HepG2 (cell line): ENCODE data around the gene PLCB2. TPM values are rescaled to one million over a fixed set of nuclear protein-coding genes. Genes with fewer than 3 reads are reported as not detected.

Experiments used
- ATAC-seq: fragments of 200-7000 bp; cut with Tn5 transposase; 3 replicates; pipeline ENCODE4 v1.9.1; 2020; ENCODE audit warnings: mild to moderate bottlenecking, moderate library complexity
- BruUV-seq: library from RNA; stranded (reverse); fragments of 400-500 nt; replicated peaks from 2 replicates; lab custom pipeline; 2021; lab: Mats Ljungman, UMichigan
- CTCF ChIA-PET: fragments of 300-600 bp; formaldehyde crosslinking; extraction: SDS; loops from one replicate; lab custom pipeline; 2021; ENCODE audit warnings: low total read pairs, inconsistent platforms, low intra/inter-chr PET ratio; lab: Yijun Ruan, JAX
- POLR2A ChIA-PET: fragments of 350-600 bp; sonication (Branson Sonifier 250); formaldehyde crosslinking; loops from one replicate; lab custom pipeline; 2020; ENCODE audit warnings: antibody characterized with exemption, inconsistent platforms; lab: Yijun Ruan, JAX
- DNase-seq: peaks from one replicate; pipeline ENCODE4 v3.0.0-alpha.2; 2015; ENCODE audit warnings: low spot score
- FAIRE-seq: peaks from 3 replicates; lab custom pipeline; 2011; peaks lifted over from hg19 to GRCh38; lab: Jason Lieb, UNC
- H2AFZ ChIP-seq: one replicate; pipeline ENCODE4 v1.6.1; 2011; ENCODE audit warnings: low read length, inconsistent platforms
- H3K27ac ChIP-seq: fragments of 300-600 bp; 3 replicates; pipeline ENCODE4 v1.8.0; 2011; ENCODE audit warnings: mixed run types, mild to moderate bottlenecking, mixed read lengths, low read length, inconsistent platforms; ENCODE audit not compliant: insufficient read depth; ENCODE audit errors: extremely low read length
- H3K27me3 ChIP-seq, 2 experiments: fragments of 200-600 bp in 1 of 2; 2 replicates in 1 of 2; 3 replicates in 1 of 2; pipeline versions ENCODE4 v1.6.0 to v1.8.0; 2011; ENCODE audit warnings: low read length in 2 of 2, mild to moderate bottlenecking in 2 of 2, moderate library complexity in 2 of 2, inconsistent platforms in 1 of 2; ENCODE audit not compliant: insufficient read depth in 2 of 2, control insufficient read depth in 1 of 2
- H3K36me3 ChIP-seq, 2 experiments: fragments of 200-600 bp in 1 of 2; replicated peaks in 1 of 2; 2 replicates in 1 of 2; 3 replicates in 1 of 2; pipeline versions ENCODE4 v1.5.1 to v1.8.0; 2011; ENCODE audit warnings: low read length in 2 of 2, inconsistent platforms in 1 of 2; ENCODE audit not compliant: insufficient read depth in 2 of 2, control insufficient read depth in 1 of 2
- H3K4me1 ChIP-seq: 2 replicates; pipeline ENCODE4 v1.5.1; 2012; ENCODE audit warnings: low read length, inconsistent platforms; ENCODE audit not compliant: insufficient read depth
- H3K4me2 ChIP-seq: 2 replicates; pipeline ENCODE4 v1.6.0; 2011; ENCODE audit warnings: low read depth, low read length, inconsistent platforms
- H3K4me3 ChIP-seq, 3 experiments: fragments of 200-600 bp in 1 of 3; sonication (generic), shearing (Covaris generic) in 1 of 3; replicated peaks in 1 of 3; 2 replicates each; pipeline ENCODE4 v1.5.1; 2011 to 2016; ENCODE audit warnings: low read length in 3 of 3, inconsistent platforms in 2 of 3, low read depth in 2 of 3, mild to moderate bottlenecking in 2 of 3, control low read depth in 1 of 3, mixed read lengths in 1 of 3; ENCODE audit not compliant: insufficient read depth in 1 of 3
- H3K79me2 ChIP-seq: one replicate; pipeline ENCODE4 v1.6.1; 2011; ENCODE audit warnings: low read length, inconsistent platforms; ENCODE audit not compliant: insufficient read depth
- H3K9ac ChIP-seq: 2 replicates; pipeline ENCODE4 v1.6.0; 2011; ENCODE audit warnings: mild to moderate bottlenecking, low read depth, low read length, inconsistent platforms; ENCODE audit not compliant: insufficient read depth
- H3K9me3 ChIP-seq: 2 replicates; pipeline ENCODE4 v1.5.1; 2012; ENCODE audit warnings: mild to moderate bottlenecking, low read length
- H4K20me1 ChIP-seq: 2 replicates; pipeline ENCODE4 v1.6.0; 2011; ENCODE audit warnings: inconsistent platforms, mild to moderate bottlenecking, low read length, moderate library complexity; ENCODE audit not compliant: insufficient read depth
- BRCA1 ChIP-seq: sonication (generic); formaldehyde crosslinking; IDR thresholded peaks from 2 replicates; pipeline ENCODE4 v1.4.0; 2020; ENCODE audit warnings: missing genetic modification reagents
- CAMTA2 ChIP-seq: sonication (generic); formaldehyde crosslinking; IDR thresholded peaks from 2 replicates; pipeline ENCODE4 v1.4.0; 2020; ENCODE audit warnings: mild to moderate bottlenecking, missing genetic modification reagents, borderline replicate concordance
- CREM ChIP-seq, 2 experiments: sonication (generic) in 1 of 2; formaldehyde crosslinking in 1 of 2; IDR thresholded peaks; 2 replicates each; pipeline versions ENCODE4 v1.4.0 to v1.6.1; 2016 to 2020; ENCODE audit warnings: antibody characterized with exemption in 1 of 2, mild to moderate bottlenecking in 1 of 2, missing genetic modification reagents in 1 of 2
- FOXO1 ChIP-seq: sonication (generic); formaldehyde crosslinking; IDR thresholded peaks from 2 replicates; pipeline ENCODE4 v1.4.0; 2020; ENCODE audit warnings: missing genetic modification reagents
- GATA4 ChIP-seq: sonication (generic); IDR thresholded peaks from 2 replicates; pipeline ENCODE4 v1.6.1; 2016; ENCODE audit warnings: antibody characterized with exemption, low read depth, borderline replicate concordance
- KDM1A ChIP-seq: IDR thresholded peaks from 2 replicates; pipeline ENCODE4 v1.6.1; 2016; ENCODE audit warnings: missing compliant biosample characterization
- KLF15 ChIP-seq: sonication (generic); formaldehyde crosslinking; IDR thresholded peaks from 2 replicates; pipeline ENCODE4 v1.8.1; 2023; ENCODE audit warnings: borderline replicate concordance, mild to moderate bottlenecking, inconsistent platforms, missing genetic modification reagents, mixed read lengths
- NFRKB ChIP-seq: fragments of 450-650 bp; IDR thresholded peaks from 2 replicates; pipeline ENCODE4 v1.6.1; 2017
- NR1H2 ChIP-seq: sonication (generic); formaldehyde crosslinking; IDR thresholded peaks from 2 replicates; pipeline ENCODE4 v1.8.1; 2022; ENCODE audit warnings: low read depth, missing genetic modification reagents, borderline replicate concordance
- SRSF1 ChIP-seq: fragments of 200-400 bp; formaldehyde crosslinking; optimal IDR thresholded peaks from 2 replicates; pipeline ENCODE3; 2017; ENCODE audit warnings: mild to moderate bottlenecking, low read depth, low read length, moderate library complexity
- TMF1 ChIP-seq: sonication (generic); formaldehyde crosslinking; IDR thresholded peaks from 2 replicates; pipeline ENCODE4 v1.8.1; 2022; ENCODE audit warnings: low read depth, missing genetic modification reagents
- ZBTB20 ChIP-seq: sonication (generic); formaldehyde crosslinking; IDR thresholded peaks from 2 replicates; pipeline ENCODE4 v1.8.1; 2023; ENCODE audit warnings: missing genetic modification reagents, low read depth, mild to moderate bottlenecking, borderline replicate concordance
- ZC3H4 ChIP-seq: sonication (generic); formaldehyde crosslinking; IDR thresholded peaks from 2 replicates; pipeline ENCODE4 v1.4.0; 2020; ENCODE audit warnings: missing genetic modification reagents, borderline replicate concordance
- ZFP82 ChIP-seq: sonication (generic); formaldehyde crosslinking; IDR thresholded peaks from 2 replicates; pipeline ENCODE4 v1.5.1; 2020; ENCODE audit warnings: mild to moderate bottlenecking, missing genetic modification reagents, borderline replicate concordance
- ZNF292 ChIP-seq: sonication (generic); formaldehyde crosslinking; IDR thresholded peaks from 2 replicates; pipeline ENCODE4 v1.8.1; 2022; ENCODE audit warnings: mild to moderate bottlenecking, low read depth, missing genetic modification reagents, borderline replicate concordance
- WGBS: methylation state at CpG from one replicate; pipeline ENCODE4 v1.1.6; 2017; ENCODE audit warnings: low lambda C conversion rate; 5-methylcytosine and 5-hydroxymethylcytosine counted together
- in situ Hi-C: cut with HindIII; loops from 2 replicates; pipeline ENCODE4 v1.10.0; 2017; ENCODE audit warnings: low pct_unique_long_range_greater_than_20kb; ENCODE audit not compliant: extremely low pct_ligation_motif_present
- intact Hi-C: fragments of 100-400 bp; cut with micrococcal nuclease; formaldehyde crosslinking; loops from one replicate; pipeline ENCODE4 v1.10.0; 2022; ENCODE audit not compliant: unreplicated experiment
- polyA plus RNA-seq, 8 experiments: library from polyadenylated mRNA; depleted of rRNA in 3 of 8; stranded (reverse) in 7 of 8; unstranded in 1 of 8; fragments of >200 nt; fragmentation: Illumina TruSeq in 4 of 8; extraction: Trizol in 4 of 8; gene quantifications; 2 replicates each; pipeline versions ENCODE4 v1.2.1 to v1.2.3, GENCODE V29; 2011 to 2016; ENCODE audit warnings: low read depth in 4 of 8, missing spikeins in 1 of 8, mixed read lengths in 1 of 8; ENCODE audit not compliant: insufficient read depth in 1 of 8
- total RNA-seq, 5 experiments: library from RNA; depleted of rRNA; stranded (reverse); fragments of >200 nt; fragmentation: Illumina TruSeq; extraction: Trizol; gene quantifications; 2 replicates each; pipeline ENCODE4 v1.2.3, GENCODE V29; 2016; ENCODE audit warnings: low read depth in 1 of 5
- TF ChIP-seq, protein P1 (sequence below): IDR thresholded peaks from 2 replicates; pipeline ENCODE4 v1.6.1; 2016; ENCODE audit warnings: mild to moderate bottlenecking
- TF ChIP-seq, protein P2 (sequence below): sonication (generic); formaldehyde crosslinking; IDR thresholded peaks from 2 replicates; pipeline ENCODE4 v1.4.0; 2020; ENCODE audit warnings: missing genetic modification reagents
- TF ChIP-seq, protein P3 (sequence below): sonication (generic); formaldehyde crosslinking; IDR thresholded peaks from 2 replicates; pipeline ENCODE4 v1.4.0; 2020; ENCODE audit warnings: mild to moderate bottlenecking, missing genetic modification reagents
- TF ChIP-seq, protein P4 (sequence below): sonication (generic); formaldehyde crosslinking; IDR thresholded peaks from 2 replicates; pipeline ENCODE4 v1.8.0; 2023; ENCODE audit warnings: mild to moderate bottlenecking, missing genetic modification reagents

The PLCB2 gene
- total and polyA plus RNA-seq, 2 of the 13 experiments (the other 11 are each of a cell fraction or from before 2014, with no cell fraction given), result 0.11 TPM; not detected in 1

DNA sequence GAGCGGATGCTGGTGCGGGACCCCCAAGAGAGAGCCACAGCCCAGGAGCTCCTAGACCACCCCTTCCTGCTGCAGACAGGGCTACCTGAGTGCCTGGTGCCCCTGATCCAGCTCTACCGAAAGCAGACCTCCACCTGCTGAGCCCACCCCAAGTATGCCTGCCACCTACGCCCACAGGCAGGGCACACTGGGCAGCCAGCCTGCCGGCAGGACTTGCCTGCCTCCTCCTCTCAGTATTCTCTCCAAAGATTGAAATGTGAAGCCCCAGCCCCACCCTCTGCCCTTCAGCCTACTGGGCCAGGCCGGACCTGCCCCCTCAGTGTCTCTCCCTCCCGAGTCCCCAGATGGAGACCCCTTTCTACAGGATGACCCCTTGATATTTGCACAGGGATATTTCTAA is 31.8 kb downstream of the PLCB2 start:
- in situ Hi-C loops, result loop anchor here (5.0 kb wide), 1 partner anchor 36 kb away; no protein-coding TSS in a partner anchor
- WGBS, result 65% methylated on average over 5 of the region's 7 CpGs
- H3K27ac ChIP-seq, result no peak overlapping the region
- H3K36me3 ChIP-seq, result no peaks in the 10 kb centered on the region
- H2AFZ ChIP-seq, result no peak overlapping the region
- no peak overlapping the region for H3K4me2 ChIP-seq
- no peak for DNase-seq
- peaks cover 1 to 43% of the 10 kb centered on the region in 2 experiments; a peak in 4 of 5 replicates for H3K27me3 ChIP-seq
- ChIA-PET CTCF (interaction anchor here (2.7 to 6.3 kb wide), 2 partner anchors 58 to 230 kb away, joined by 19 to 266 read pairs; no protein-coding TSS in a partner anchor), POLR2A (no interaction called here)
- TF ChIP-seq BRCA1 (CRISPR knock-in tag) (no peak), SRSF1 (no peak), NFRKB (no peak), ZC3H4 (CRISPR knock-in tag) (no peak), ZBTB20 (CRISPR knock-in tag) (no peak), ZNF292 (CRISPR knock-in tag) (no peak), FOXO1 (CRISPR knock-in tag) (no peak), TMF1 (no peak), KLF15 (CRISPR knock-in tag) (no peak), CREM (IDR thresholded peaks at IDR 0.05) (no peak), CREM (CRISPR knock-in tag; IDR thresholded peaks at IDR 0.05) (no peak), ZFP82 (CRISPR knock-in tag) (no peak), NR1H2 (CRISPR knock-in tag) (no peak), GATA4 (no peak), KDM1A (CRISPR knock-in tag) (no peak), CAMTA2 (CRISPR knock-in tag) (no peak)
- TF ChIP-seq, protein P1, sequence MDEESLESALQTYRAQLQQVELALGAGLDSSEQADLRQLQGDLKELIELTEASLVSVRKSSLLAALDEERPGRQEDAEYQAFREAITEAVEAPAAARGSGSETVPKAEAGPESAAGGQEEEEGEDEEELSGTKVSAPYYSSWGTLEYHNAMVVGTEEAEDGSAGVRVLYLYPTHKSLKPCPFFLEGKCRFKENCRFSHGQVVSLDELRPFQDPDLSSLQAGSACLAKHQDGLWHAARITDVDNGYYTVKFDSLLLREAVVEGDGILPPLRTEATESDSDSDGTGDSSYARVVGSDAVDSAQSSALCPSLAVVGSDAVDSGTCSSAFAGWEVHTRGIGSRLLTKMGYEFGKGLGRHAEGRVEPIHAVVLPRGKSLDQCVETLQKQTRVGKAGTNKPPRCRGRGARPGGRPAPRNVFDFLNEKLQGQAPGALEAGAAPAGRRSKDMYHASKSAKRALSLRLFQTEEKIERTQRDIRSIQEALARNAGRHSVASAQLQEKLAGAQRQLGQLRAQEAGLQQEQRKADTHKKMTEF (CRISPR knock-in tag), result no peak
- TF ChIP-seq, protein P2, sequence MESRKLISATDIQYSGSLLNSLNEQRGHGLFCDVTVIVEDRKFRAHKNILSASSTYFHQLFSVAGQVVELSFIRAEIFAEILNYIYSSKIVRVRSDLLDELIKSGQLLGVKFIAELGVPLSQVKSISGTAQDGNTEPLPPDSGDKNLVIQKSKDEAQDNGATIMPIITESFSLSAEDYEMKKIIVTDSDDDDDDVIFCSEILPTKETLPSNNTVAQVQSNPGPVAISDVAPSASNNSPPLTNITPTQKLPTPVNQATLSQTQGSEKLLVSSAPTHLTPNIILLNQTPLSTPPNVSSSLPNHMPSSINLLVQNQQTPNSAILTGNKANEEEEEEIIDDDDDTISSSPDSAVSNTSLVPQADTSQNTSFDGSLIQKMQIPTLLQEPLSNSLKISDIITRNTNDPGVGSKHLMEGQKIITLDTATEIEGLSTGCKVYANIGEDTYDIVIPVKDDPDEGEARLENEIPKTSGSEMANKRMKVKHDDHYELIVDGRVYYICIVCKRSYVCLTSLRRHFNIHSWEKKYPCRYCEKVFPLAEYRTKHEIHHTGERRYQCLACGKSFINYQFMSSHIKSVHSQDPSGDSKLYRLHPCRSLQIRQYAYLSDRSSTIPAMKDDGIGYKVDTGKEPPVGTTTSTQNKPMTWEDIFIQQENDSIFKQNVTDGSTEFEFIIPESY (CRISPR knock-in tag), result no peak
- TF ChIP-seq, protein P3, sequence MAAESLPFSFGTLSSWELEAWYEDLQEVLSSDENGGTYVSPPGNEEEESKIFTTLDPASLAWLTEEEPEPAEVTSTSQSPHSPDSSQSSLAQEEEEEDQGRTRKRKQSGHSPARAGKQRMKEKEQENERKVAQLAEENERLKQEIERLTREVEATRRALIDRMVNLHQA (CRISPR knock-in tag), result no peak
- TF ChIP-seq, protein P4, sequence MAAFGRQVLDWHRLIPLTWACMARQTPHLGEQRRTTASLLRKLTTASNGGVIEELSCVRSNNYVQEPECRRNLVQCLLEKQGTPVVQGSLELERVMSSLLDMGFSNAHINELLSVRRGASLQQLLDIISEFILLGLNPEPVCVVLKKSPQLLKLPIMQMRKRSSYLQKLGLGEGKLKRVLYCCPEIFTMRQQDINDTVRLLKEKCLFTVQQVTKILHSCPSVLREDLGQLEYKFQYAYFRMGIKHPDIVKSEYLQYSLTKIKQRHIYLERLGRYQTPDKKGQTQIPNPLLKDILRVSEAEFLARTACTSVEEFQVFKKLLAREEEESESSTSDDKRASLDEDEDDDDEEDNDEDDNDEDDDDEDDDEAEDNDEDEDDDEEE (CRISPR knock-in tag), result no peak
- H3K4me1 ChIP-seq, result peaks cover 47% of the 10 kb centered on the region
- no TSS peak for BruUV-seq
- no peak overlapping the region for H3K9ac ChIP-seq
- no peaks in the 10 kb centered on the region for H3K9me3 ChIP-seq
- FAIRE-seq, result no peak
- ATAC-seq, result no peak
- H3K4me3 ChIP-seq, result no peak overlapping the region
- H4K20me1 ChIP-seq, result no peaks in the 10 kb centered on the region
- no peaks in the 10 kb centered on the region for H3K79me2 ChIP-seq
- intact Hi-C loops, result loop anchor here (10.0 kb wide), 1 partner anchor 171 kb away; the partner anchor contains the start of gene BMF
